Ovary (tissue), 9 donors: ENCODE data around the gene KCNK6. TPM values are rescaled to one million over a fixed set of nuclear protein-coding genes. Genes with fewer than 3 reads are reported as not detected.
"Not testable (repeated sequence)": the region's sequence is repeated elsewhere in the genome, so short reads cannot be mapped to it uniquely, and the experiment has no call there.

Source experiments
- DNase-seq, 5 donors: peaks; one replicate each; pipeline ENCODE4 v3.0.0-alpha.2; 2019 to 2020
- H3K27ac ChIP-seq, 2 donors: fragments of 200-600 bp; one replicate each; pipeline versions ENCODE4 v1.5.1 to v1.8.0; 2019 to 2022
- H3K27me3 ChIP-seq: fragments of 200-600 bp; one replicate; pipeline ENCODE4 v1.8.0; 2022
- H3K36me3 ChIP-seq: fragments of 200-600 bp; sonication (generic); one replicate; pipeline ENCODE4 v1.5.1; 2019
- H3K4me1 ChIP-seq: one replicate; pipeline ENCODE4 v1.8.1; 2013; ENCODE audit warnings: mild to moderate bottlenecking, moderate library complexity; ENCODE audit not compliant: insufficient read depth
- H3K4me3 ChIP-seq: fragments of 200-600 bp; sonication (generic); one replicate; pipeline ENCODE4 v1.5.1; 2017
- H3K9me3 ChIP-seq, 2 donors: fragments of 200-600 bp in 1 of 2; sonication (generic) in 1 of 2; one replicate each; pipeline versions ENCODE4 v1.5.1 to v1.8.1; 2013 to 2019; ENCODE audit warnings: mild to moderate bottlenecking in 1 of 2, moderate library complexity in 1 of 2
- CTCF ChIP-seq, 3 donors: fragments of 450-650 bp in 2 of 3; fragments of 200-600 bp in 1 of 3; IDR thresholded peaks; one replicate each; pipeline versions ENCODE4 v1.5.1 to v1.8.0; 2016 to 2022; ENCODE audit warnings: antibody characterized with exemption in 3 of 3, mild to moderate bottlenecking in 1 of 3
- EP300 ChIP-seq: sonication (generic); formaldehyde crosslinking; IDR thresholded peaks from one replicate; pipeline ENCODE4 v1.6.1; 2017; ENCODE audit warnings: antibody characterized with exemption
- POLR2A ChIP-seq: fragments of 450-650 bp; IDR thresholded peaks from one replicate; pipeline ENCODE4 v1.6.1; 2017; ENCODE audit warnings: antibody characterized with exemption, mild to moderate bottlenecking, moderate library complexity
- WGBS, 3 donors: extraction: QIAGEN DNeasy Blood & Tissue Kit in 1 of 3; methylation state at CpG; one replicate each; pipeline versions ENCODE4 v1.1.5 to v1.1.7; 2013 to 2017; 5-methylcytosine and 5-hydroxymethylcytosine counted together
- intact Hi-C, 4 donors: fragments of 100-400 bp; cut with DNase I; formaldehyde crosslinking; loops; one replicate each; pipeline versions ENCODE4 v1.11.0 to v1.15.1; 2022 to 2023
- polyA plus RNA-seq, 2 donors: library from polyadenylated mRNA; stranded (reverse); fragments of 200-250 nt in 1 of 2; fragments of 350-450 nt in 1 of 2; fragmentation: Illumina TruSeq in 1 of 2; extraction: RNeasy Lipid Tissue Mini Kit (QIAGEN cat#74804) in 1 of 2; gene quantifications; one replicate each; pipeline ENCODE4 v1.2.3, GENCODE V29; 2013 to 2014
- total RNA-seq, 7 donors: library from RNA; depleted of rRNA in 2 of 7; stranded (reverse); fragments of >200 nt in 2 of 7; fragmentation: NEBNext Ultra II Directional in 3 of 7; extraction: Animal tissue kit (Norgen Biotek cat#: 25700) in 3 of 7; gene quantifications; one replicate each; pipeline versions ENCODE4 v1.1.0 to v1.2.4, GENCODE V29; 2016 to 2023
- donor health status: DM: no; HTN: no; CAD: no; lungs with moderate emphysema.
- donor health status: DM: no; HTN: no; CAD: no.
- donor health status: Bipolar disorder and iron deficiency.
- donor health status: DM: yes; HTN: yes; CAD: no.
- donor health status: DM: no; HTN: no; CAD: no.
- donor health status: DM: yes; HTN: yes; CAD: no.

The KCNK6 gene
- total and polyA plus RNA-seq, 9 donors, result 6.0 to 30.1 (median 16.4) TPM

GRCh38 chr19:38362076-38362945 is 42.7 kb downstream of the KCNK6 start:
- 1 to 2% (median 1%) methylated on average over 60 to 68 of the region's 68 CpGs for WGBS, 3 donors
- intact Hi-C loops, result no loop called here
- TF ChIP-seq CTCF (IDR thresholded peaks at IDR 0.05) (no peak), EP300 (no peak), POLR2A (no peak)
- Histone ChIP-seq H3K9me3 (no peaks in the 10 kb centered on the region), H3K4me3 (peak overlapping the region; percentile 14), H3K27ac (no peak overlapping the region), H3K27me3 (no peaks in the 10 kb centered on the region), H3K4me1 (peaks cover 3% of the 10 kb centered on the region), H3K36me3 (no peaks in the 10 kb centered on the region)
- peak; percentile 42 to 73 (median 69) for DNase-seq

GRCh38 chr19:38362946-38363688 is 43.5 kb downstream of the KCNK6 start:
- H3K36me3 ChIP-seq, DNase-seq, H3K27me3 ChIP-seq, H3K27ac ChIP-seq, H3K4me3 ChIP-seq, H3K9me3 ChIP-seq, H3K4me1 ChIP-seq, intact Hi-C loops: not testable (repeated sequence)
- 69 to 72% (median 70%) methylated on average over 15 to 16 of the region's 16 CpGs for WGBS, 3 donors

- H3K4me1 ChIP-seq, result peaks cover under 1% of the 10 kb centered on the region
- TF ChIP-seq CTCF (IDR thresholded peaks at IDR 0.05) (no peak), POLR2A (no peak), EP300 (no peak)
- H3K27me3 ChIP-seq, result no peaks in the 10 kb centered on the region
- WGBS, 3 donors, result 70 to 72% (median 70%) methylated on average over 12 of the region's 12 CpGs
- intact Hi-C loops, result no loop called here
- no peaks in the 10 kb centered on the region for H3K36me3 ChIP-seq
- DNase-seq, result no peak
- no peak overlapping the region for H3K27ac ChIP-seq
- H3K4me3 ChIP-seq, result no peak overlapping the region
- no peaks in the 10 kb centered on the region for H3K9me3 ChIP-seq
These were observed 47.4 kb downstream of the KCNK6 start for GRCh38 chr19:38367041-38367440.

- 83 to 88% (median 86%) methylated on average over 2 of the region's 2 CpGs for WGBS, 3 donors
- Histone ChIP-seq H3K27ac (no peak overlapping the region), H3K36me3 (no peaks in the 10 kb centered on the region), H3K9me3 (no peaks in the 10 kb centered on the region), H3K27me3 (no peaks in the 10 kb centered on the region), H3K4me1 (no peaks in the 10 kb centered on the region), H3K4me3 (no peak overlapping the region)
- intact Hi-C loops, result no loop called here
- TF ChIP-seq EP300 (no peak), POLR2A (no peak), CTCF (IDR thresholded peaks at IDR 0.05) (no peak)
- DNase-seq, result no peak
These were observed 49.9 kb downstream of the KCNK6 start for GRCh38 chr19:38369584-38369983.
